Retinal pigment epithelial cell (primary cell): ENCODE results near the gene GHRL.

Source experiments
- DNase-seq: peaks from one replicate; pipeline ENCODE4 v3.0.0-alpha.2; 2010; ENCODE audit warnings: low read depth
- H3K4me3 ChIP-seq: 2 replicates; pipeline ENCODE4 v1.5.1; 2011; ENCODE audit warnings: mild to moderate bottlenecking, low read length, control low read depth, moderate library complexity
- TF ChIP-seq, protein P1 (sequence below): conservative IDR thresholded peaks from 2 replicates; pipeline ENCODE4 v1.5.1; 2011; ENCODE audit warnings: low read depth, low read length, control low read depth, inconsistent platforms

Gene GHRL

DNA sequence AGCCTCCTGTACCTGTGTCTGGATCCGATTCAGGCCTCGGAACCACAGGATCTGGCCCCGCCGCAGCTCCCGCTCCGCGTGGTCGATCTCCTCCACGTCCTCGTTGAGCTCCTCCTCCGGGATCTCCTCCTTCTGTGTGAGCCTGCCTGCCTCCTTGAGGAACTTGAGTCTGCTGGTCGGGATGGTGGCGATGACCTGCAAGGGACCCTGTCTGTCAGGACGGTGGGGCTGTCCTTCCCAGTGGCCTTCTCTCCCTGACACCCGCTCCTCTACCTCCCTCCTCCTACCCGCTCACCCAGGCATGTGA is 45.4 kb upstream of the GHRL start:
- no peak for DNase-seq
- TF ChIP-seq, protein P1, sequence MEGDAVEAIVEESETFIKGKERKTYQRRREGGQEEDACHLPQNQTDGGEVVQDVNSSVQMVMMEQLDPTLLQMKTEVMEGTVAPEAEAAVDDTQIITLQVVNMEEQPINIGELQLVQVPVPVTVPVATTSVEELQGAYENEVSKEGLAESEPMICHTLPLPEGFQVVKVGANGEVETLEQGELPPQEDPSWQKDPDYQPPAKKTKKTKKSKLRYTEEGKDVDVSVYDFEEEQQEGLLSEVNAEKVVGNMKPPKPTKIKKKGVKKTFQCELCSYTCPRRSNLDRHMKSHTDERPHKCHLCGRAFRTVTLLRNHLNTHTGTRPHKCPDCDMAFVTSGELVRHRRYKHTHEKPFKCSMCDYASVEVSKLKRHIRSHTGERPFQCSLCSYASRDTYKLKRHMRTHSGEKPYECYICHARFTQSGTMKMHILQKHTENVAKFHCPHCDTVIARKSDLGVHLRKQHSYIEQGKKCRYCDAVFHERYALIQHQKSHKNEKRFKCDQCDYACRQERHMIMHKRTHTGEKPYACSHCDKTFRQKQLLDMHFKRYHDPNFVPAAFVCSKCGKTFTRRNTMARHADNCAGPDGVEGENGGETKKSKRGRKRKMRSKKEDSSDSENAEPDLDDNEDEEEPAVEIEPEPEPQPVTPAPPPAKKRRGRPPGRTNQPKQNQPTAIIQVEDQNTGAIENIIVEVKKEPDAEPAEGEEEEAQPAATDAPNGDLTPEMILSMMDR, result no peak
- H3K4me3 ChIP-seq, result no peak overlapping the region

DNA sequence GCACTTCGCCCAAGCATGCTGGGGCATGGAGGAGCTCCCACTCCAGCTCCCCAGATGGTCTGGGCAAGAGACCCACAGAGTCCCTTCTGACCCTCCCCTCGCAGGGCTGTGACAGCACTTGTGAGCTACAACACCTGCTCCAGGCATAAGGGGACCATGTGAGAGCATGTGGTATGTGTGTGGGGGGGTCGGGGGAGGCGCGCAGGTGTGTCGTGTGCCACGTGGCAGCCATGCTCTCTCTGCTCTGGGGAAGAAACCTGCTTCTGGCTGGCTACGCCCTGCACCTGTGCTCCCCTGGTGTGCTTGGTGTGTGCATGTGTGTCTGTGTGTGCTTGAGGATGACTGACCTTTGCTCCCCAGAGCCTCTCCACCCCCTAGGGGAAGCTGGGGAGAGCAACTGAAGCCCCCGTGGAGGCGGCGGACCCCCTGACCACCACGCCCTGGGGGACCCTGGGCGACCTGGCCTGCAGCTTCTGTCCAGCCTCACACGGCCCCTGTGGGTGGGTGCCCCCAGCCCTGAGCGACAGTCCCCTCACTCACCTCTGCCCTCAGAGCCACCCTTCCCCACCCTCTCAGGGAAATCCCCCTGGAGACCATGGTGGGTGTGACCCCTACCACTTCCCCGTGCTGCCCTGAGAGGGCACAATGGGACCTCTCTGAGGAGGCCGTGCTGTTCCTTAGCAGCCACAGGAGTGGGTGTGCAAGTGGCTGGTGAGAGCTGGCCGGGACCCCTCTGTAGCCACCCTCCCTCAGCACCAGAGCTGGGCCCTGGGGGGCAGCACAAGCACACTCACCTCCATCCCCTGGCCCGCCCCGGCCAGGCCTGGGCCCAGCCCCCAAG is 44.8 kb upstream of the GHRL start:
- DNase-seq, result no peak
- H3K4me3 ChIP-seq, result no peak overlapping the region
- TF ChIP-seq, protein P1, result no peak

- TF ChIP-seq, protein P1, result no peak
- no peak for DNase-seq
- no peak overlapping the region for H3K4me3 ChIP-seq
Observed at GRCh38 chr3:10336761-10337160, 44.0 kb upstream of the GHRL start.

GRCh38 chr3:10335871-10336622 is 43.3 kb upstream of the GHRL start:
- DNase-seq, result no peak
- TF ChIP-seq, protein P1, result no peak
- H3K4me3 ChIP-seq, result no peak overlapping the region

DNA sequence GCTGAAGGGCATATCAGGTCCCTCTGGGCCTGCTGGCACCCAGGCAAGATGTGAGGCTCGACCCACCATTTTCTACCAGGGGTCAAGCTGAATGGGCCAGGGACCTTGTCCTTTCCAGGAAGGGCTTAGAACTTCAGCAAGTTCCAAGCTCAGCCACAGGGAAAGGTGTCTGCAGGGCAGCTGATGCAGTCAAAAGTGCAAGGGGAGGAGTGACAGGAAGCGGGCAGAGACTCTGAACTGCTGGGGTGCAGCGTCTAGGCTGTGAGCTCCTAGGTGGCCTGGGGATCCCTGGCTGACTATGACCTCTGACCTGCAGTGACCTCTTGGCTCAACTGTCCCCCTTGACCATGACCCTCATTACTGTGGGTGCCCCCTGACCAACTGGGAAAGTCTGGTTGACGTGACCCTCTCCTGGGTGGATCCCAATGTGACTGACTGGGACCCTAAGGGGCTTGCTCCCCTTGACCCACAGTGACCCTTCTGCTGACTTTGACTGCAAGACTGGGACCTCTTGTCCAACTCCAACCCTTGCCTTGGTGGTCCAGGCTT is 42.5 kb upstream of the GHRL start:
- no peak overlapping the region for H3K4me3 ChIP-seq
- DNase-seq, result no peak
- TF ChIP-seq, protein P1, result no peak

DNA sequence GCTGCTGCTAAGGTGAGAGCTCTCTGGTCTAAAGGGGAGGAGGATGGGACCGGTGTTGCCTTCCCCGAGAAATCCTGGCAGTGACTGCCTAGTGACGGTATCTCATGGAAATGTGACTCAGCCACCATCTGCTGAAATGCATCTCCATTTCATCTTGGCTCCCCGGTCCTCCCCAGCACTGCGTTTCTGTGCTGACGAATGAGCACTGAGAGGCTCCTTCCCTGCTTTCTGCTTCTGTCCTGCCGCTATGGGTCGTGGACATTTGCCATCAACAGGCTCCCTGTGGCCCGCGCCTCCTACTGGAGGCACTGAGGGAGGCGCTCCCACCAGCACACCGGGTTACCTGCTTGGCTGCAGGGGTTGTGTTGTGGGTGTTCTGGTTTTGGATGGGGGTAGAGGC is 41.7 kb upstream of the GHRL start:
- TF ChIP-seq, protein P1, result peak; percentile 29
- no peak for DNase-seq
- H3K4me3 ChIP-seq, result no peak overlapping the region
